Activated CD4-positive, alpha-beta T cell treated with anti-CD3 and anti-CD28 coated beads, Interleukin-2, amount 50 U/mL, for 16 hours (primary cell): ENCODE data around the gene AREG.
"Not testable (repeated sequence)": the region's sequence is repeated elsewhere in the genome, so short reads cannot be mapped to it uniquely, and the experiment has no call there.

Experiments
- DNase-seq: peaks from one replicate; pipeline ENCODE4 v3.0.0-alpha.2; 2020

Gene AREG, protein sequence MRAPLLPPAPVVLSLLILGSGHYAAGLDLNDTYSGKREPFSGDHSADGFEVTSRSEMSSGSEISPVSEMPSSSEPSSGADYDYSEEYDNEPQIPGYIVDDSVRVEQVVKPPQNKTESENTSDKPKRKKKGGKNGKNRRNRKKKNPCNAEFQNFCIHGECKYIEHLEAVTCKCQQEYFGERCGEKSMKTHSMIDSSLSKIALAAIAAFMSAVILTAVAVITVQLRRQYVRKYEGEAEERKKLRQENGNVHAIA

DNA sequence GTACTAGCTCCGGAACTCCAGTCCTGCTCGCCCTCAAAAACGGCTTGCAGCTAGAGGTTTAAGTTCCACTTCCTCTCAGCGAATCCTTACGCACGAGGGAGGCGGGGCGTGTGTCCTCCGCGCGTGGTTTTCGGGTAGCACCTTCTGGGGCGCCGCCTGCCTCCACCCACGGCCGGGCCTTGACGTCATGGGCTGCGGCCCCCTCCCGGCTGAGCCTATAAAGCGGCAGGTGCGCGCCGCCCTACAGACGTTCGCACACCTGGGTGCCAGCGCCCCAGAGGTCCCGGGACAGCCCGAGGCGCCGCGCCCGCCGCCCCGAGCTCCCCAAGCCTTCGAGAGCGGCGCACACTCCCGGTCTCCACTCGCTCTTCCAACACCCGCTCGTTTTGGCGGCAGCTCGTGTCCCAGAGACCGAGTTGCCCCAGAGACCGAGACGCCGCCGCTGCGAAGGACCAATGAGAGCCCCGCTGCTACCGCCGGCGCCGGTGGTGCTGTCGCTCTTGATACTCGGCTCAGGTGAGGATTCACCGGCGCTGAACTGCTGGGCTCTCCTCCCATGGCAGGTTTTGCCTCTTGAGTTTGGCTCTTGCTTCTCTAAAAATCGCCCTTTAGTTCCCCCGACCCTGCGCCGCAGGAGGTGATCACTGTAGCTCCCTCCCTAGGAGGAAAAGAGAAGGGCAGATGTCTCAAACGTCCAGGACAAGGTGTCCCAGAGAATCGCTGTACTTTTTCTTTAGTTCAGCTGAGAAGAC is at the start of gene AREG:
TSS of gene AREG (plus strand) at position 246 of the 752 bp plus-strand sequence. CDS start at position 456, 210 bp downstream.
- DNase-seq = peak; percentile 70

DNA sequence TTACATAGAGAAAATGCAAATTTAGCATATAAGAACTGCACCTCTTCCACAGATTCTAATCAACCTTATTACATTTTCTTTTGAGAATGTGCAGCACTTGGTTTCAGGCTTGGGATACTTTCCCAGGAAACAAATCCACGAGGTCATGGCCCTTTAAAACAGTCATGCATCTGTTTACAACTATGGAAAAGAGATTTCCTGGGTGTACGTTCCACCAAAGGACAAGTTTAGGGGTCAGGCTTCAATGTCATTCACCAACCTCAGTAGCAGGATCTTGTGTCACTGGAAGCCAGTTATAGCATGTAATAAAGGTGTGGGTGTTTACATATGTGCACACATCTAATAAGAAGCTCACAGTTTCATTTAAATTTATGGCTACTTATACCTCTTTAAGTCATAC is 49.3 kb upstream of the AREG start:
- DNase-seq = no peak

DNA sequence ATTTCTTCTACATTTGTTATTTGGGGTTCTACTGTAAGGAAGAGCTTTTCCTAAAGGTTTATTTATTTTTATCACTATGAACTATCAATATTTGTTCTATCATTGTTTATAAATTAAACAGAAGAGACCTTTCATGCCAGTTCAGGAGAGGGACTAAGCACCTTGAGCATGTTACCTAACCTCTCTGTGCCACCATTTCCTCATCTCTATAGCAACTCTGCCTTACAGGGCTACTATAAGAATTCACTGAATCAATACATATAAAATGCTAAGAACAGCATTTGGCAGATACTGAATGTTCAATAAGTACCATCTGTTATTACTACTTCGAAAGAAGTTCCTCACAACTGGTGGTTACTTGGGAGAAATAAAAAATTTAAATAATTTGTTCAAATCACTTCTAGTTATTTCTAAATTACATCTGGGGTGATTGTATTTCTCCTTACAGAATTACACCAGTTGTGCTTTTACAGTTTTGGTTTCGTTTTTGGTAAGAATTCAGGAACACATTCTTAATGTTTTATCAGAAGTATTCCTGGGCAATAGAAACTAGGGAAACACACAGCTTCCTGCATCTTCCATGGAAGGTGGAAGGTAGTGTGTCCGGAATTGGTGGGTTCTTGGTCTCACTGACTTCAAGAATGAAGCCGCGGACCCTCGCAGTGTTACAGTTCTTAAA is 47.0 kb upstream of the AREG start:
- peak; percentile 16 for DNase-seq

DNA sequence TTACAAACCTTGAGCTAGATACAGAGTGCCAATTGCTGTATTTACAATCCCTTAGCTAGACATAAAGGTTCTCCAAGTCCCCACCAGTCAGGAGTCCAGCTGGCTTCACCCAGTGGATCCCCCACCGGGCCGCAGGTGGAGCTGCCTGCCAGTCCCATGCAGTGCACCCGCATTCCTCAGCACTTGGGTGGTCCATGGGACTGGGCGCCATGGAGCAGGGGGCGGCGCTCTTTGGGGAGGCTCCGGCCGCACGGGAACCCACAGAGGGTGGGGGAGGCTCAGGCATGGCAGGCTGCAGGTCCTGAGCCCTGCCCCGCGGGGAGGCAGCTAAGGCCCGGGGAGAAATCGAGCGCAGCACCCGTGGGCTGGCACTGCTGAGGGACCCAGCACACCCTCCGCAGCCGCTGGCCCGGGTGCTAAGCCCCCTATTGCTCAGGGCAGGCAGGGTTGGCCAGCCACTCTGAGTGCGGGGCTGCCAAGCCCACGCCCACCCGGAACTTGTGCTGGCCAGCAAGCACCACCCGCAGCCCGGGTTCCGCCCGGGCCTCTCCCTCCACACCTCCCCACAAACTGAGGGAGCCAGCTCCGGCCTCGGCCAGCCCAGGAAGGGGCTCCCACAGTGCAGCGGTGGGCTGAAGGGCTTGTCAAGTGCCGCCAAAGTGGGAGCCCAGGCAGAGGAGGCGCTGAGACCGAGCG is 45.9 kb upstream of the AREG start:
- DNase-seq = not testable (repeated sequence)

DNA sequence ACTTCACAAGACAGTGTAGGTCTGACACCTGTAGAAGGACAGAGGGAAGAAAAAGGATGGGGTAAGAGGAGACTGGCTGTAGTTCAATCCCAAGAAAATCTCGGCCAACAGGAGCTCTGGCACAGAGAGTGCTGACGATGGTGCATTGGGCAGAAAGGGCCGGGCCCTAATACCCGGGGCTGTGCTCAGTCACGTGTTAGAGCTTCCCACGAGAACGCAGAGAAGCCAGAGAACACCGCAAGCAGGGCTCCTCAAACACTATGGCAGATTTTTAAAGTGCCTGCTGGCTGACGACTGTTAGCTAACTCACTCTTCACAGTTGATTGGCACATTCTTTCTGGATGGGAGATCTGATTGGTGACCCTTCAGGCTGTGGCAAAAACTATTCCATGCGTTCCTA is 44.5 kb upstream of the AREG start:
- no peak for DNase-seq

DNA sequence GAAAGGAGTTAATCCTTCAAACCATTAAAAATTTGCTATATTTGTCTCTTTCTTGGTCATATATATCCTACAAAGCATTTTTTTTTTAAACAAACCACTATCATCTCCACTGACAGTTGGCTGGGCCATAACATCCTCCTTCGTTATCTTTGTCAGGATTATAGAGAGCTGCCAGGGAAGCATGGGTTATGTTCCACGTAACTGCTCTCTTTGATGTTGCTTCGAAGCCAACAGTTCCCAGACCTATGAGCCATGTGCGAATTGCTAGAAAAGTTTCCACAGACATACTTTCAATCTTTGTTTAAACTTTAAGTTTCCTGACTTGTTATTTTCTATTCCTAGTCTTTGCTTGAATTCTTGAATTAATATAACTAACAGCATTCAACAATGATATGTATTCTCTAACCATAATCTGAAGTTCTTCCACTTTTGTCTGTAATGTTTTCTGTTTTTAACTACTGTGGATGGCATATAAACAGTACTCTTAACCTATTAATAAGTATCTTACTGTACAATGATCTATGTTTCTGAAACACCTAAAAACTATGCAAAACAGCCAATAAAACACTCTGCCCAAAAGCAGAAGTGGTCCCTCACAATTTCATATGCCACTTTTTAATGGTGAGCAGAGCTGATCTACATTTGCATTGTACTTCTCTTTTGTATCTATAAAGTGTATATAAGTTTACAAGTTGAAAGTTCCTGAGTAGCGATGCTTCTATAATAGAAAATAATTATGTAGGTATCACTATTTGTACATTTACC is 42.1 kb upstream of the AREG start:
- DNase-seq = no peak

DNA sequence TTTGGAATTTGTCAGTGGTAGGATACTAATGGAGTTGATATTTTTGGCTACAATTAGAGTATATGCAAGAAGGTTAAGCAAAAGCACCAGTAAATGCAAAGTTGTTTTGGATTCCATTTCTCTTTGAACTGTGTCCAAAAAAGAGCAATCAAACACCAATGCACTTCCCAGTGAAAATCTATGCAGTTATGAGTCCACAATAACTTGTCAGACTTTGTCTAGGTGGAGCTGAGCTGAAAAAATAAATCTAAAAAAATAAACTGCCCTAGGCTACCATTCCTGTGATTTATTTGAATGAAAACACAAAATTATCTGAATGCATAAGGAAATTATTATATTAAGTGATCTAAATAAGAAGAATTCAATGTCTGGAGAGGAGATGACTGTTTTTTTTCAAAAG is 37.0 kb upstream of the AREG start:
- DNase-seq = no peak

DNA sequence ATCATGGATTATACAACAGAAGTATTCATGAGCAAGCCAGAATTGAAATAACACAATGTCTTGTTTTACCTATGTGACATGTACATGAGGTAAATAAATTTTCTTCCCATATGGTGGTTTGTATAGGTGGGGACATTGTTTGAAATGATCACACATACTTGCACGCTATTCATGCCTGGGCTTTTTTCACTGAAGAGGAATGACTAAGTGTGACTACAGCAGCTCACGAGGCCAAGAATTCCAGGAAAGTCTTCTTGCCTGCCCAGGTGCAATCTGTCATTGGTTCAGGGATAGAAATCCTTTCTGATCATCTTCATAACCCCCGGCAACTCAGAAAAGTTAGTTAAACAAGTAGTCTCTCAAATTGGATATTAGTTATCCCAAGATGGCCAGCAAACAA is 36.3 kb upstream of the AREG start:
- no peak for DNase-seq

DNA sequence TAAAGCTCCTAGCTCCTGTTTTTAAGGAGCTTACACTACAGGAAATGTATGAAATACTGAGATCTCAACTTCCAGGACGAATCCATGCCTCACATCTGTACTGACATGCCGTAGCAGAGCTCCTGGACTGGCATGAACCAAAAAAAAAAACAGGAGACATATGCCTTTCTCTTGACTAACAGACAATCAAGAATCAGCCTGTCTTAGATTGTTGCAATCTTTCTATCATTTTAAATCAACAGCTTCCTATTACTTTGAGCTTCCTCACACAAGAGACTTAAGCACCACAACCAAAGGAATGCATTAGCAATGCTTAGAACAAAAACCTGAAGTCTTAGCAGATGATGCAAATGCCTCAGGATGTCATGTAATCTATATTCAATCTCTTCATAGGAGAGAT is 34.7 kb upstream of the AREG start:
- DNase-seq = no peak

DNA sequence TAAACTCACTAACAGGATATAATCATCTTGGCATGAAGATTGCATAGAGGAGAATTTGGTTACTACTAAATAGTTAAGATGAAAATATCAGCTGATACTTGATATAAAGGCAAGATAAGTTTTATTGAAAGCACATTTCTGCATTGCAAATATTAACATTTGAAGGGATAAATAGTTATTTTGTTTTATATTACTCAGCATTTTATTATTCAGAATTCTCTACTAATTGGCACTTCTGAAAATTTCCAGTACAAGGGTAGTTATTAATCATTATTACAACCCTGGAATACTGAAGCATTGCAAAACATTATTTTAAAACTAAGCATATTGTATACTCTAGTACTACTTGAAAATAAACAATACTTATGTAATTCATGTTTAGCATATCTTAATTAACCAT is 32.7 kb upstream of the AREG start:
- DNase-seq = no peak

DNA sequence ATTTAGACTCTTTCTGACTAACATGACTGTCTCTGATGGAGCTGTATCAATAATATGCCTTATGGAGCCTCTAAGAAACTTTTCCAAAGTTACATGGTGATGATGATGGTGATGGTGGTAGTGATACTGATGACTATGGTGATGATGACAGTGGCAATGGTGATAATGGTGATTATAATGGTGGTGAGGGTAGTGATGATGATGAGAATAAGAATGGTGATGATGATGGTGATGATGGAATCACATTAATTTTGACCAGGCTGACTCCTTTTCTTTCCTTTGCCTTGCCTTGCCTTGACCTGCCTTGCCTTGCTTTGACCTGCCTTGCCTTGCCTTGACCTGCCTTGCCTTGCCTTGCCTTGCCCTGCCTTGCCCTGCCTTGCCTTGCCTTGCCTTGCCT is 31.7 kb upstream of the AREG start:
- DNase-seq = no peak

DNA sequence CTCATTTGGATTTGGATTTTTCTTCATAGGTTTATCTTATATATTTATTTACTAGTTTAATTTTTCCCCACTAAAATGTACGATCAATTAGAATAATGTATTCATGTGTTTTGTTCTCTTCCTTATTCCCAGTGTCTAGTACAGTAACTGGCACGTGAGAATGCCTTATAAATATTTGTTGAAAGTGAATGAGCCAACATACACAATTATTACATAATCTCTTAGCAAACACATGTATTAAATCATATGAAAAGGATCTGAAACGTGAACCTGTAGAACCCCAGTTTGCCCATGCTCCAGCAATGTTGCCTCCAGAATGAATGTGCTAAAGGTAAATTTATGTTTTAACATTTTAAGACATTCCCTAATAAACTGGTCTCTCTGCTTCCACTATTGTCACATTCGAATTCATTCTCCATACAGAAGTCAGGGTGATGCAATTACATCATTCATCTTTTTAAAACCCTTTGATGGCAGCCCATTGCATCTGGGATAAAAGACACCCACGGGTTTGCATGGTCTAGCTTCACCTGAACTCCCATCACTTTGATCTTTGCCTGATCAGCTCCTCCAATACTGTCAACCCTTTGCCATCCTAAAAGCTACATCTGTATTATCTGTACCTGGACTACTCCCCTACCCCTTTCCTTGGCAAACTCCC is 30.7 kb upstream of the AREG start:
- no peak for DNase-seq

DNA sequence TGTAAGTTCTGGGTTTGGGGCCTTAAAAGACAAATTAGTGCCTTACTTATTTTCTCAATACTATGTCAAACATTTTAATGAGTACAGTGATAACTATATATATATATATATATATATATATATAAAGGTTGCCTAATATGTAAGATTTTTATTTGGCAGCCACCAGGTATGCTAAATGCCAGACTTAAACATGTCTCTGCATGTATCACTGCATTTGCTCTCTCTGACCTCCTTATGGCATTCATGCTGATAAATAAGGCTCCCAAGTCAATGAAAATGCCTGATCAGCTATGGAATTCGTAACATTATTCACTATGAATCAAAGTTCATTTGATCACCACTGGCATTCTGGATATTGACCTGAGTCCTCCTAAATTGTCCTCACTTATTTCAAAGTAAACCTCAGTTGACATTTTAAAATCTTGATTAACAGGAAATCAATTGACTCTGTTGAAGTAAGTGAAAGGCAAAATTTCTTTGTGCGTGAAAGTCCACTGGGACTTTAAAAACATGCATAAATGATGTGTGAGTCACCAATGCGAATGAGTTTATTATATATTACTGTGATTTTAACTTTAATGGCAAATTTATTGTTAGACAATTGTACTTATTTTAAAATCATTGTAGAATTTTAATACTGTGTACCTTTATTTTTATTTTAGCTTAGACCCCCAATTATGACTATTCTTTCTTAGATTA is 29.2 kb upstream of the AREG start:
- DNase-seq = no peak

DNA sequence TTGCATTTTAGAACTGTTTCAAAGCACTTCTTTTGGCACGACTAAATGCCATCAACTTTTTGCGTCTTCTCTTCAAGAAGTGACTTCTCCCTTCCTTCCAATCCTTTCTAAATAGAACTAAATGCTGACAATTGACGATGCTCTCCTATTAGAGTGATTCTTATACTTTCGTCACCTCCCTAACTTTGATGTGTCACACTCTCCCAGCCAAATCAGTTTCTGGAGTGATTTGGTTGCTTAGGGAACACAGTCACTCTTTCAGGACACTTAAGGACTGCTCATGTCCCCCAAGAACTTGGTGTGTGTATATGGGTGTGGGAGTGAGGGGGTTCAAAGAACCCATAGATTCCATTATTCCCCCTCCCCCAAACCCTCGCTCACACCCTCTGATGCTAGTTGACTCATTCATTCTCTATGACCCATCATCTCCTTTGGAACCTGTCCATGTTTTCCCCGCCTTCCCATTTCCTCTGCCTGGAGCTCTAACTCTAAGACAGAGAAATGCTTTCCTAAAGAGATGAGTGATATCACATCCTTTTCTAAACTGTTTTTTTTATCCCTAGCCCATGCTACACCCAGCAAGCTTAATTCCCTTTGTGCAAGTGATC is 26.8 kb upstream of the AREG start:
- no peak for DNase-seq

DNA sequence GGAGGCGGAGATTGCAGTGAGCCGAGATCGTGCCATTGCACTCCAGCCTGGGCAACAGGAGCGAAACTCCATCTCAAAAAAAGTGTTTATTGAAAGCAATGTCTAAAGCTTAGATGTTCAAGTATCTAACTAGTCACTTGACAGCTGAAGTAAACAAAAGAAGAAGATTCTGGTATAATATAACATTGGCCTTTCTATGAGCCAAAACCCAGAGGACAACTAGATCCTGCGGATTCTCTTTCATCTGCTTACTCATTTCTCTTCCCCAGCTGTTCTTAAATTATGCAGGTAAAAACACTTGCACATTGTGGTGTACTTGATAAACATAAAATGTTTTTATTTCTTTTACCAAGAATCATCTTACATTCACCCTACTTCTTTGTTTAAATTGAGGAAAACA is 24.1 kb upstream of the AREG start:
- no peak for DNase-seq

DNA sequence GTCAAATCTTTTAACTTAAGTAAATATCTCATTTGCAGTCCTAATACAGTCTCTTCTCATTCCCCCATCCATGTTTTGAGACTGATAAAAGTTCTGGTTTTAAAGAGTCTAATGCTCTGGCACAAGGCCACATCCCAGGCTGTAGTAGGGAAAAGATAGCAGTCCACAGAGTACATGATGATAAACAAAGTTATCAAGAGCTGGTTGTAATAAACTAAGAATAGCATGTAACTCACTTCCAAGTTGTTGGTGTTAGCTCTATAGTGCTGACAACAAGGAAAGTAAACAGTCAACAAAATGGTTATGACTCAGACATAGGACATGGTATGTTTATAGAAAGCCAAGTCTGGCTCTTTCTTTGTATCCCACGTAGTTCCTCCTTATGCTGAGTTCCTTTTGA is 21.8 kb upstream of the AREG start:
- no peak for DNase-seq

DNA sequence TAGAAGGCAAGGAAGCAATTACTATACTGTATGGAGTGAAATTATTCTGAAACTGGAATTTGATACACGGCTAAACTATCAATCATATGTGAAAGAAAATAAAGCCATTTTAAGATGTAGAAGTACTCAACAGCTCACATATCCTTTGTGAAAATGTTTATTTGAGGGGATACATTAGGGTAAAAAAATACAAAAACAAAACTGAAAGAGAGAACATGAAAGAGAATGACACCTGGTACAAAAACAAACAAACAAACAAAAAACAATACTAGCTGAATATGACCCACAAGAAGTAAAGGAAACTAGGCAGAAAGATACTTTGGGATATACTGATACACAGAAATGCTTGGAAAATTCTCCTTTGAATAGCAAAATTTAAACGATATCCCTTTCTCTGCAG is 20.8 kb upstream of the AREG start:
- DNase-seq = no peak

DNA sequence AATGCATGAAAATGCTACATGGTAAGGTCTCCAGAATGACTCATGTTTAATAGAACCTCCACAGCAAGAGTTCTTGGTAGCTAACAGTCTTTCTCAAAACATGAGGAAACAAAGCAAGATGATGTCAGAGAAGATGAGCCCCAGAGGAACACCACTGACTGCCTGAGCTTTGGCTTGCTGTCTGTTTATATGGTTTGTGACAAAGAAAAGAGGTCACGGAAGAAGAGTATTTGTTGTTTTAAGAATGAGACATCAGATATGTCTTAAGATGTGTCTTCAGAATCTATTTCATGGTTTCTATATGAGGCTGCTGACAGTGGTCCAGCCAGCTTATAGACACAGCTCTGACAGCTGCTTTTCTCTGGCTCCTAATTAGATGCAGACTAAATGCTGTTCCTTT is 18.8 kb upstream of the AREG start:
- DNase-seq = no peak

DNA sequence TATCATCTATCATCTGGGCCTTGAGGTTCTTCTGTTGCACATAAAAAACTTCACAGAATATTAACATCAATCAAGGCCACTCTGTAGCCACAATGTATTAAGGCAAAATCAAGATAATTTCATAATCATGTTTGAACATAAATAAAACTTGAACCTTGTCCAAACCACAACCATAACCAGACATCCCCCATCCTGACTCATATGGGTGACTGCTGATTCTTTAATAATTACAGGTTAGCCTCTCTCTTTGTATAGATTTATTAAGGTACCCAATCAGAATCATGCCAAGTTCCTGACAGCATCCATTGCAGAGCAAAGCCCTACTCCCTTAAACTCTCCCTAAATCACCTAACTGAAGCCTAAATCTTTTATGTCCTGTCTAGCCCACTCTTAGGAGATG is 16.7 kb upstream of the AREG start:
- DNase-seq = no peak

DNA sequence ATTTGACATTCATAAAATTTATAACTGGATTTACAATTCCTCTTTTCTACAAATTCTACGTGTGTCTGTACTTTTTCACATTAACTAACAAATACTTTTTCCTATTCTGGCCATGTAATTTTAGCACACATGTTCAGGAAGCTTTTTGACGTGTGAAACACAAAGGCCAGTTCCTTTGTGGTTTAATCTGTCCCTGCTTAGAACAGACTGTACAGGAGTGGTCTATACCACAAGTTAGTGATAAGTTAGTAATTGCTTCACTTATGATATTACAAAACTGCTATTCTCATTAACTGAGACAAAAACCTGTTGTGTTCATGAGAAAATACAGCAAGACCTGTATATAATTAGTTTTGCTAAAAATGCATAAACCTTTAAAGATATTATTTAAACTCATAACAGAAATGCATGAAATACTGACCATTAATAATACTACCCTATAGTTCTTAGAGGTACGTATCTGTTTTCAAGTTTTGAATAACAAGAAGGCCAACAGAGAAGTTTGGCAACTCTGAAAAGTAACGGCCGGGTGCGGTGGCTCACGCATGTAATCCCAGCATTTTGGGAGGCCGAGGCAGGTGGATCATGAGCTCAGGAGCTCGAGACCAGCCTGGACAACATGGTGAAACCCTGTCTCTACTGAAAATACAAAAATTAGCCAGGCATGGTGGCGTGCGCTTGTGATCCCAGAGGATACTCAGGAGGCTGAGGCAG is 13.7 kb upstream of the AREG start:
- no peak for DNase-seq

DNA sequence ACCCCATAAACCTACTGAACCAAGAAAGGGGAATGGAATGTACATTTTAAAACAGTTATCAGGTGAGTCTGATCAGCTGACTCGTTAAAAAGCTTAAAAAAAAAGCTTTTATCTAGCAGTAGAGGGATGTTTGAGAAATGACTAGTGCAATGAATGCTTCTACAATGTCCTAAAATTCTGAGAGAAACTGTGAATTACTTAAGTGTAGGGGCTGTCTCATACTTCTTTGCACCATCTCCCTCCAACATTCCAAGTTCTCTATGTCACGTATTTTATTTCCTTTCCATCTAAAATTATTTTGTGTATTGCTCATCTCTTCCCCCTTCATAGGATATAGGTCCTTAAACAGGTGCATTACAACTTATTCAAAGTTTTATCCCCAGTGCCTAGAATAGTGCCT is 11.9 kb upstream of the AREG start:
- DNase-seq = no peak
